HG03139 (cell line): ENCODE data around the gene FAM222B.
A peak's percentile ranks its signal among the peaks of the same experiment; 100 is the strongest.
"Not testable (repeated sequence)": the region's sequence is repeated elsewhere in the genome, so short reads cannot be mapped to it uniquely, and the experiment has no call there.

ENCODE experiments used
- ATAC-seq: cut with Tn5 transposase; IDR thresholded peaks from one replicate; pipeline ENCODE4 v1.9.1; 2021; ENCODE audit not compliant: unreplicated experiment

The FAM222B gene

GRCh38 chr17:28842282-28843012 lies at the start of gene FAM222B:
TSS of gene FAM222B (minus strand) at chr17:28842790. CDS start at chr17:28766667, 76,123 bp downstream.
- peak; percentile 88 for ATAC-seq

- no peak for ATAC-seq
Observed at GRCh38 chr17:28892024-28892423, 49.4 kb upstream of the FAM222B start.

GRCh38 chr17:28891201-28891600 lies 48.6 kb upstream of the FAM222B start:
- no peak for ATAC-seq

DNA sequence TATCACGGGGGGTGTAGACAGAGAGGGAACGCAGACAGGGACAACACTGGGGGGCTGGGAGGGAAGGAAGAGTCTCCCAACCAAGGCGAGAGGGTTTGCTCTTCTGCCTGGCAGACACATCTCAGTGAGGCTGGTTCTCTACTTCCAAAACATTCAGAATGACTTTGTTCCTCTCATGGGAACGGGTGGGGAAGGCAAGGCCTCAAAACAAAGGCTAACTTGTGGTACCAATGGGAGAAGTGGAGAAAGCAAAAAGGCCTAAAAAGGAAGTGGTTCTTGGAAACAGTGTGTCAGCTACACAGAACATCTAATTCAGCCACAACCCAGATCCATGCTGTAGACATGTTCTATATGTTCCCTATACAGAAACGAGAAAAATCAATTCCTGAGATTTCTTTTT lies 47.4 kb upstream of the FAM222B start:
- ATAC-seq: no peak

DNA sequence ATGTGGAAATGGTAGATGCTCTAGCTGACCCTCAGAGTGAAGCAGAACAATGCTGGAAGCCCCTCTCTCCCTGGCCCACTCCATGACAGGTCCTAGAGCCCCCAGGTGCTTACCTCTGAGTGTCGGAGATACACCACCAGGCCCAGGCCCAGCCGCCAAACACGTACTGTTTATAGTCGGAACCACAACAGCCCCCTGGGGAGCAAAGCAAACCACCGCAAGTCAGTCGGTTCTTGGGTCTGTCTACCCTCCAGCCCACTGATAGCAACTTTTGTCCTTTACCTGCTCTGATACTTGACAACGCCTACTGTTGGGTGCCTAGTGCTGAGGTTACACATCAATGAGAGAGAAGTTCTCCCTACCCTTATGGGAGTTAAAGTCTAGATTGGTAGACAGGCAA lies 46.2 kb upstream of the FAM222B start:
- no peak for ATAC-seq

- no peak for ATAC-seq
Observed at GRCh38 chr17:28887871-28888471, 45.4 kb upstream of the FAM222B start.

- no peak for ATAC-seq
Observed at GRCh38 chr17:28885951-28886350, 43.4 kb upstream of the FAM222B start.

DNA sequence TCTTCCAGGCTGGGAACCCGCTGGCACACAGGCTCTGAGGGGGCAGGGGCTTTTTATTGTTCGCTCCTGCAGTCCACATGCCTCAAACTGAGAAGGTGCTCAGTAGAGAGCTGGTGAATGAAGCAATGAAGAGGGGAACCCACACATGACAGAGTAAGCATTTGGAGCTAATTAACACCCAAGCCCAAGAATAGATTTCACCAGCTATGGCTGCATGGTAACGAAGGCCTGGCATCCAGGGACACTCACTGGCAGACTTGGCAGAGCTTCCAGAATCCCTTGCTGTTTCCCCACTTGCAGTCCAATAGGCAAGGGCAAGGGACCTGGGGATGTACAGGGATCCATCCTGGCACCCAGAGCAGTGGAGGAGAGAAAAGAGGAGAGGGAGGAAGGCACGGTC lies 42.8 kb upstream of the FAM222B start:
- ATAC-seq: no peak

- no peak for ATAC-seq
Observed at GRCh38 chr17:28883967-28884702, 41.5 kb upstream of the FAM222B start.

DNA sequence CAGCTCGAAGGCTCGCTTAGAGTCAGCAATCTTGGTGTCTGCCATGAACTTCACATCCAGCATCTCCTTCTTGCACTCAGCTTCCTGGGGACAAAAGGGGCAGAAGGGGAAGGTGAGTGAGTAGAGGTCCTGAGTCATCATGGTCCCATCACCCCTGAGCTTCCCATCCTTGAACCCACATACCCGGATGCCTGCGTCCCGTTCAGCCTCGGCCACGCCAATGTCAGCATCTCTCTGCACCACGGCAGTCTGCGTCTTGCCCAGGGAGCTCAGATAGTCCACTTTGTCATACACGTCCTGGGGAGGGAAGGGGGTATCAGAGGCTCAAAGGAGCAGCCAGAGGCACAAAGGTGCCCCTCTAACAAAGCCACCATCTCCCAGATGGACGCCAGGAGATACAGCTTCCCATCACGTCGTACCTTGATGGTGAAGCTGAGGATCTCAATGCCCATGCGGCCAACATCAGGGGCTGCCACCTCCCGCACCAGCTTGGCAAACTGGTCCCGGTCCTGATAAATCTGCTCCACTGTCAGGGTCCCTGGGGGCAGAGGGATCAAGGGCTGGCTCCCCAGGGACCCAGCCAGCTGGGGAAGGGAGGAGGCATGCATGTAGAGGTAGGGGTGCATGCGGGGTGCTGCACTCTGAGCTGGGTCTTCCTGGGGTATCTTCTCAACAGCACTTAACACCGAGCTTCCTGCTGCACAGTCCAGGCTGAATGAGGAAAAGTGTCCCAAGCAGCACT lies 39.7 kb upstream of the FAM222B start:
- ATAC-seq: no peak

DNA sequence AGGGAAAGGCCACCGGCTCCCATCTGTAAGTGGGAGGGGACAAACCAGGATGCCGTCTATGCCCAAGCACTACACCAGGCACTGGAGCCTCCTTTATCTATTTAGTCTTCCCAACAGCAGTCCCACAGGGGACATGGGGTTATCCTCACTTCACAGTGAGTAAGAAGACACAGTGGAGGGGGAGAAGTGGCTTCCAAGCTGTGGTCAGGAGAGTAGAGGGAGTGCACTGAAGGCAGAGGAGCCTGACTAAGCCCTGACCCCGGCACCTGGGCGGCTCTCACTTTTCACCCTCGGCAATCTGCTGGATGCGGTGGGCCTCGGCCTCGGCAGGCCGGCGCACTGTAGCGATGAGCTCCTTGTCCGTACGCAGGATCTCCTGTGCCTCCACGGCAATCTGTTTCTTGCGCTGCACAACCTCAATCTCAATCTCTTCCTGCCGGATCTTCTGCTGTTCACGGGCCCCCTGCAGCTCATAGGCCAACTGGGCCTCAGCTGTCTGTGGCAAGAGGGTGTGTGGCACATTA lies 39.0 kb upstream of the FAM222B start:
- ATAC-seq: no peak

GRCh38 chr17:28880572-28880945 lies 38.0 kb upstream of the FAM222B start:
- ATAC-seq: no peak

DNA sequence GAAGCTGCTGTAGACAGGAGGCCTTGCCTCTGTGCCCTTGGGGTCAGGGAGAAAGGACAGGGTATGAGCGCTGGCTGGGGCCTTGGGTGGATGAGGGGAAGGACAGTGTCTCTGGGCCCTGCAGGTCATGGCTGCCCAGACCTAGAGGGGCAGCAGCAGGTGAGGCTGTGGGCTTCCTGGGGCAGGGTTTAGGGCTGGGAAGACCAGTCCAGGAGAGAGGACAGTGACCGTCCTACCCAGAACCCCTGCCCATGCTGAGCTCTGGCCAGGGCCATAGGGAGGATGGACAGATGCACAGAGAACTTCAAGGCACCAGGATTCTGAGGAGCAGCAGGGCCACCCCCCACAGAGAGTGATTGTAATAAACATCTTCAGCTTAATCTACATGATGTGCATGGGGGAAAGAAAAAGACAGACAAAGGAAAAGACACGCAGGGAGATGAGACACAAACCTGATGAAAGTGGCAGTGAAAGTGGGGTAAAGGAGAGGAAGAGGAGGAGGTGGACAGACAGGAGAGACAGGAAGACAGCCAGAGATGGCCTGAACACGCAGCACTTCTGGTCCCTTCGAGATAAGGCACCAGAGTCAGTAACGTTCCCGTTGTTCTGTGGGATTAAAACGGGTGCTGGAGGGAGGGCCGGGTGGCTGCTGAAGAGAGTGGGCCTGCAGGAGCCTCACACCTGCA lies 37.4 kb upstream of the FAM222B start:
- ATAC-seq: no peak

- no peak for ATAC-seq
Observed at GRCh38 chr17:28878981-28879380, 36.4 kb upstream of the FAM222B start.

DNA sequence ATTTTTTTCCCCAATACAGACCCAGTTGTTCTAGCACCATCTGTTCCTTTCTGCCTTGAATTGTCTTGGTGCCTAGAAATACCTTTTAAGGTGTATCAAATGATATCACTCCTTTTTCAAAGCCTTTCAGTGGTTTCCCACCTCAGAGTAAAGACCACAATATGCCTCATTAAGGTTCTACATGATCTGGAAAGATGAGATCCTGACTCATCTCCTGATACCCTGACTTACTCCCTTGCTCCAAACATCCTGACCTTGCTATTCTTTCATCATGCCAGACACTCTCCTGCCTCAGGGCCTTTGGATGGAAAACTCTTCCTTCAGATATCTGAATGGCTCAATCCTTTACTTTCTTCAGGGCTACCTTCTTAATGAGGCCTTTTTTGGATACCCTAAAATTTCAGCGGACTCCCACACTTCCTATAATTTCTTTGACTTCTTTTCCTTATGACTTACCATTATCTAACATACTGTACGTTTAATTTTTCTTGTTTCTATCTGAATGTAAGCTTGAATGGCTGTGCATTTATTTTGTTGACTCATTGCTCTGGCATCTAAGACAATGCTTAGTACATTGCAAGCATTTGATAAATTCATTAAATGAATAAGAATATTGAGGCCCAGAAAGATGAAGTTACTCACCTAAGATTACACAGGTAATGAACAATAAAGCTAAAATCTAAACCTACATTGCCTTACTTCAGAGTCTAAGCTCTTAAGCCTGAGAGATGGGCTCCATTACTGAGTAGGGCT lies 35.7 kb upstream of the FAM222B start:
- no peak for ATAC-seq

DNA sequence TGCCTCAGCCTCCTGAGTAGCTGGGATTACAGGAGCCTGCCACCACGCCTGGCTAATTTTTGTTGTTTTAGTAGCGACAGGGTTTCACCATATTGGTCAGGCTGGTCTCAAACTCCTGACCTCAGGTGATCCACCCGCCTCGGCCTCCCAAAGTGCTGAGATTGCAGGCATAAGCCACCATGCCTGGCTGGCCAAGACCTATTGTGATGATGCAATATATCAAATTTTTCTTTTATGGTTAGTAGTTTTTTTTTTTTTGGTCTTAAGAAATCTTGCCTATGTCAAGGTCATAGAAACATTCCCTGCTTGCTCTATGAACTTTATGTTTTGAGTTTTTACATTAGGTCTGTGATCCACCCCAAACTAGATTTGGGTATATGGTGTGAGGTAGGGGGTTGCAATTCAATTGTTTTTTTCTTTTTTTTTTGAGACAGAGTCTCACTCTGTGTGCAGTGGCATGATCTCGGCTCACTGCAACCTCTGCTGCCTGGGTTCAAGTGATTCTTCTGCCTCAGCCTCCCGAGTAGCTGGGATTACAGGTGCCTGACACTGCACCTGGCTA lies 34.6 kb upstream of the FAM222B start:
- ATAC-seq: not testable (repeated sequence)

GRCh38 chr17:28875848-28876550 lies 33.4 kb upstream of the FAM222B start:
- ATAC-seq: no peak

- no peak for ATAC-seq
Observed at GRCh38 chr17:28874750-28875149, 32.2 kb upstream of the FAM222B start.

GRCh38 chr17:28873839-28874238 lies 31.2 kb upstream of the FAM222B start:
- no peak for ATAC-seq
